ENCODE measurements around the gene SH3RF3.

- TF ChIP-seq POLR2AphosphoS5 (IDR thresholded peaks at IDR 0.05; ENCODE audit: low read depth, low read length) (no peak), REST (IDR thresholded peaks at IDR 0.05; ENCODE audit: insufficient read depth in 1 of 2, low read depth in 2 of 2, low read length in 2 of 2) (no peak), SIN3A (IDR thresholded peaks at IDR 0.05; ENCODE audit: borderline replicate concordance, insufficient read depth, low read length) (no peak)
Measured at GRCh38 chr2:109236147-109236546, 107.1 kb downstream of the SH3RF3 start.
